ENCODE results near the gene ABCA9. TPM values are rescaled to one million over a fixed set of nuclear protein-coding genes. Genes with fewer than 3 reads are reported as not detected.

ABCA9 gene
- polyA plus RNA-seq, 1 donor (not counting 4 experiments of a cell fraction or from before 2014, with no cell fraction given): 0.17 TPM

DNA sequence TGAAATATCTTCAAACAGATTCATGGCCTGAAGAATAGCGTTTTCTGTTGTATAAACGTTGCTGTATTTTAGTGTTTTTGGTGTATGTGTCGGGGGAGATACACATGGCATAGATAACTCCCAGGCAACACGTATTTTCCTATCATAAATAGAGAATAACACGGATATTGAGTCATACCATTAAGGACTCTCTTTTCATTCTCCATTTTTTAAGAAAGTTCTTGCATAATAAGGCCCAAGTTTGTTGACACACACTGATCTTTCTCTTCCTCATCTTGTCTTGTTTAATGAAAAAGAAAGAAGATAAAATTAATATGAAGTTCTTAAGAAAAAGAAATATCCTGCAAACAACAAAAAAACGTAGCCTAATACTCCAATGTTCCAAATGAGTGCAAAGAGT lies 119.0 kb downstream of the ABCA9 start:
- H2AFZ ChIP-seq (ENCODE audit: control insufficient read depth, low read length): no peak overlapping the region
- no peak overlapping the region for H3K4me3 ChIP-seq (ENCODE audit: control insufficient read depth in 2 of 3, extremely low read depth in 1 of 3, insufficient read depth in 2 of 3, low read depth in 1 of 3, low read length in 3 of 3)
- no peaks in the 10 kb centered on the region for H3K79me2 ChIP-seq (ENCODE audit: control insufficient read depth, insufficient read depth, low read length)
- H3K9me3 ChIP-seq (ENCODE audit: control insufficient read depth, low read depth, low read length): no peaks in the 10 kb centered on the region
- H3K9me1 ChIP-seq (ENCODE audit: control insufficient read depth, extremely low read depth, insufficient read depth, low read length): no peaks in the 10 kb centered on the region
- FAIRE-seq: no peak
- H3K27ac ChIP-seq (ENCODE audit: control insufficient read depth, insufficient read depth, low read length): no peak overlapping the region
- no peaks in the 10 kb centered on the region for H4K20me1 ChIP-seq (ENCODE audit: control insufficient read depth, extremely low read depth, insufficient read depth, low read length)
- no peak for DNase-seq (ENCODE audit: low read depth, low spot score)
- H3K27me3 ChIP-seq (ENCODE audit: control insufficient read depth, extremely low read depth, insufficient read depth, low read length): no peaks in the 10 kb centered on the region
- no peaks in the 10 kb centered on the region for H3K36me3 ChIP-seq (ENCODE audit: control insufficient read depth in 2 of 2, extremely low read depth in 1 of 2, insufficient read depth in 2 of 2, low read length in 2 of 2)
- no peak overlapping the region for H3K9ac ChIP-seq (ENCODE audit: control insufficient read depth, extremely low read depth, insufficient read depth, low read length)
- H3K4me2 ChIP-seq (ENCODE audit: control insufficient read depth, extremely low read depth, insufficient read depth, low read depth, low read length): no peak overlapping the region
- dilution Hi-C loops (cut with MboI; ENCODE audit: extremely low pct_ligation_motif_present, low sequenced_read_pairs): no loop called here
- TF ChIP-seq, protein P1, sequence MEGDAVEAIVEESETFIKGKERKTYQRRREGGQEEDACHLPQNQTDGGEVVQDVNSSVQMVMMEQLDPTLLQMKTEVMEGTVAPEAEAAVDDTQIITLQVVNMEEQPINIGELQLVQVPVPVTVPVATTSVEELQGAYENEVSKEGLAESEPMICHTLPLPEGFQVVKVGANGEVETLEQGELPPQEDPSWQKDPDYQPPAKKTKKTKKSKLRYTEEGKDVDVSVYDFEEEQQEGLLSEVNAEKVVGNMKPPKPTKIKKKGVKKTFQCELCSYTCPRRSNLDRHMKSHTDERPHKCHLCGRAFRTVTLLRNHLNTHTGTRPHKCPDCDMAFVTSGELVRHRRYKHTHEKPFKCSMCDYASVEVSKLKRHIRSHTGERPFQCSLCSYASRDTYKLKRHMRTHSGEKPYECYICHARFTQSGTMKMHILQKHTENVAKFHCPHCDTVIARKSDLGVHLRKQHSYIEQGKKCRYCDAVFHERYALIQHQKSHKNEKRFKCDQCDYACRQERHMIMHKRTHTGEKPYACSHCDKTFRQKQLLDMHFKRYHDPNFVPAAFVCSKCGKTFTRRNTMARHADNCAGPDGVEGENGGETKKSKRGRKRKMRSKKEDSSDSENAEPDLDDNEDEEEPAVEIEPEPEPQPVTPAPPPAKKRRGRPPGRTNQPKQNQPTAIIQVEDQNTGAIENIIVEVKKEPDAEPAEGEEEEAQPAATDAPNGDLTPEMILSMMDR (optimal IDR thresholded peaks at IDR 0.05 in 1 of 3, IDR thresholded peaks at IDR 0.05 in 1 of 3, conservative IDR thresholded peaks at IDR 0.05 in 1 of 3; ENCODE audit: extremely low read depth in 1 of 3, insufficient read depth in 2 of 3, low read length in 3 of 3): no peak
- TF ChIP-seq EZH2 (IDR thresholded peaks at IDR 0.05; ENCODE audit: low read length): no peak
- H3K4me1 ChIP-seq (ENCODE audit: control insufficient read depth, extremely low read depth, insufficient read depth, low read length): no peaks in the 10 kb centered on the region

DNA sequence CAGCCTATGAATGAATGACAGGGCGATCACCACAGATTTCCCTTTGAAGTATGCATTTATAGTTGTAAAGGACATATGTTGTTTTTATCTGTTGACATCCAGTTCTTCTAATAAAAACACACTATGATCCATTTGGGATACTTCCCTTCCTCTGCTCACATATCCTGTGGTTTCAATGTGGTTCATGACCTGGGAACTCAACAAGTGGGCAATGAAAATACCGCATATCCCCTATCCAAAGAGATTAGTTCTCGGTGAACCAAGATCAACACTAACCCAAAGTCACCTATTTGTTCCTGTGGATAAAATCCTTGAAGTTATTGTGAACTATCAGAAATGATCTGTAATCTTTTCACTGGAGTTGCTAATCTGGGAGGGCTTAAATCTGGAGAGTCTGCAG lies 121.5 kb downstream of the ABCA9 start:
- no peaks in the 10 kb centered on the region for H3K9me3 ChIP-seq (ENCODE audit: control insufficient read depth, low read depth, low read length)
- H3K27me3 ChIP-seq (ENCODE audit: control insufficient read depth, extremely low read depth, insufficient read depth, low read length): no peaks in the 10 kb centered on the region
- no peaks in the 10 kb centered on the region for H3K9me1 ChIP-seq (ENCODE audit: control insufficient read depth, extremely low read depth, insufficient read depth, low read length)
- H3K4me3 ChIP-seq (ENCODE audit: control insufficient read depth in 2 of 3, extremely low read depth in 1 of 3, insufficient read depth in 2 of 3, low read depth in 1 of 3, low read length in 3 of 3): no peak overlapping the region
- no peak for FAIRE-seq
- H3K36me3 ChIP-seq (ENCODE audit: control insufficient read depth in 2 of 2, extremely low read depth in 1 of 2, insufficient read depth in 2 of 2, low read length in 2 of 2): no peaks in the 10 kb centered on the region
- no peak overlapping the region for H3K4me2 ChIP-seq (ENCODE audit: control insufficient read depth, extremely low read depth, insufficient read depth, low read depth, low read length)
- no peaks in the 10 kb centered on the region for H3K79me2 ChIP-seq (ENCODE audit: control insufficient read depth, insufficient read depth, low read length)
- no peak overlapping the region for H2AFZ ChIP-seq (ENCODE audit: control insufficient read depth, low read length)
- no peak overlapping the region for H3K9ac ChIP-seq (ENCODE audit: control insufficient read depth, extremely low read depth, insufficient read depth, low read length)
- no peak overlapping the region for H3K27ac ChIP-seq (ENCODE audit: control insufficient read depth, insufficient read depth, low read length)
- H4K20me1 ChIP-seq (ENCODE audit: control insufficient read depth, extremely low read depth, insufficient read depth, low read length): no peaks in the 10 kb centered on the region
- TF ChIP-seq EZH2 (IDR thresholded peaks at IDR 0.05; ENCODE audit: low read length): no peak
- TF ChIP-seq, protein P1 (optimal IDR thresholded peaks at IDR 0.05 in 1 of 3, IDR thresholded peaks at IDR 0.05 in 1 of 3, conservative IDR thresholded peaks at IDR 0.05 in 1 of 3; ENCODE audit: extremely low read depth in 1 of 3, insufficient read depth in 2 of 3, low read length in 3 of 3): no peak
- no peak for DNase-seq (ENCODE audit: low read depth, low spot score)
- no peaks in the 10 kb centered on the region for H3K4me1 ChIP-seq (ENCODE audit: control insufficient read depth, extremely low read depth, insufficient read depth, low read length)
- dilution Hi-C loops (cut with MboI; ENCODE audit: extremely low pct_ligation_motif_present, low sequenced_read_pairs): no loop called here

Data from keratinocyte (primary cell).